GM12892 (cell line): ENCODE measurements around the gene BEX3.

Source experiments
- POLR2A ChIP-seq: IDR thresholded peaks from 2 replicates; pipeline ENCODE4 v1.6.1; 2011; ENCODE audit warnings: low read depth, low read length, control low read depth
- TAF1 ChIP-seq: IDR thresholded peaks from 2 replicates; pipeline ENCODE4 v1.6.1; 2011; ENCODE audit warnings: low read depth, mild to moderate bottlenecking, control low read depth, low read length, borderline replicate concordance

GRCh38 chrX:103373581-103373980, 2.8 kb upstream of the BEX3 start:
- TF ChIP-seq TAF1 (no peak), POLR2A (no peak)
